NCI-H2081 (cell line): Measurements from ENCODE around the gene ANKMY1.

Source experiments
- DNase-seq, 2 experiments: peaks; one replicate each; lab custom pipeline; 2025; lab: John Stamatoyannopoulos, UW

Gene ANKMY1, protein sequence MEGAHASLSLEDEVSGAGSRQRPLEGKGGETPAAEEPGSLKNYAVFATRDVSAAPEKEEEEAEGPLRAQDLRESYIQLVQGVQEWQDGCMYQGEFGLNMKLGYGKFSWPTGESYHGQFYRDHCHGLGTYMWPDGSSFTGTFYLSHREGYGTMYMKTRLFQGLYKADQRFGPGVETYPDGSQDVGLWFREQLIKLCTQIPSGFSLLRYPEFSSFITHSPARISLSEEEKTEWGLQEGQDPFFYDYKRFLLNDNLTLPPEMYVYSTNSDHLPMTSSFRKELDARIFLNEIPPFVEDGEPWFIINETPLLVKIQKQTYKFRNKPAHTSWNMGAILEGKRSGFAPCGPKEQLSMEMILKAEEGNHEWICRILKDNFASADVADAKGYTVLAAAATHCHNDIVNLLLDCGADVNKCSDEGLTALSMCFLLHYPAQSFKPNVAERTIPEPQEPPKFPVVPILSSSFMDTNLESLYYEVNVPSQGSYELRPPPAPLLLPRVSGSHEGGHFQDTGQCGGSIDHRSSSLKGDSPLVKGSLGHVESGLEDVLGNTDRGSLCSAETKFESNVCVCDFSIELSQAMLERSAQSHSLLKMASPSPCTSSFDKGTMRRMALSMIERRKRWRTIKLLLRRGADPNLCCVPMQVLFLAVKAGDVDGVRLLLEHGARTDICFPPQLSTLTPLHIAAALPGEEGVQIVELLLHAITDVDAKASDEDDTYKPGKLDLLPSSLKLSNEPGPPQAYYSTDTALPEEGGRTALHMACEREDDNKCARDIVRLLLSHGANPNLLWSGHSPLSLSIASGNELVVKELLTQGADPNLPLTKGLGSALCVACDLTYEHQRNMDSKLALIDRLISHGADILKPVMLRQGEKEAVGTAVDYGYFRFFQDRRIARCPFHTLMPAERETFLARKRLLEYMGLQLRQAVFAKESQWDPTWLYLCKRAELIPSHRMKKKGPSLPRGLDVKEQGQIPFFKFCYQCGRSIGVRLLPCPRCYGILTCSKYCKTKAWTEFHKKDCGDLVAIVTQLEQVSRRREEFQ

DNA sequence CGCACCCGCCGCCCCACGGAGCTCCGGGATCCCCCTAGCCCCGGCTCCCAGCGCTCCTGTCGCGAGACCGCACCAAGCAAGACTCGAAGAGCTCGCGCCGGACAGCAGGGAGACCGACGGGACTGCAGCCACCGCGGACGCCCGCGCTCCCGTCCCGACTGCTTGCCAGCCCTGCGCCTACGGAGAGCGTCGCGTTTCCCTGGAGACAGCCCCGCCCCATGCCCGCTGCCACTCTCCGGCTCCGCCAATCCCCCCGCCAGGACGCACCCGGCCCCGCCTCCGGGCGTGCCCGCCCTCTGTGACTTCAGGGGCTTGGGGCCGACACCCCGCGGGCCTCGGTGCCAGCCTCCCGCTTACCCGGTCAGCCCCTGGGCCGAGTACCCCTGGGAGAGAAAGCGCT lies at the start of gene ANKMY1:
TSS of gene ANKMY1 (minus strand) at position 181 of the 400 bp plus-strand sequence. CDS start 653 bp downstream, outside the sequence.
- DNase-seq = no peak

DNA sequence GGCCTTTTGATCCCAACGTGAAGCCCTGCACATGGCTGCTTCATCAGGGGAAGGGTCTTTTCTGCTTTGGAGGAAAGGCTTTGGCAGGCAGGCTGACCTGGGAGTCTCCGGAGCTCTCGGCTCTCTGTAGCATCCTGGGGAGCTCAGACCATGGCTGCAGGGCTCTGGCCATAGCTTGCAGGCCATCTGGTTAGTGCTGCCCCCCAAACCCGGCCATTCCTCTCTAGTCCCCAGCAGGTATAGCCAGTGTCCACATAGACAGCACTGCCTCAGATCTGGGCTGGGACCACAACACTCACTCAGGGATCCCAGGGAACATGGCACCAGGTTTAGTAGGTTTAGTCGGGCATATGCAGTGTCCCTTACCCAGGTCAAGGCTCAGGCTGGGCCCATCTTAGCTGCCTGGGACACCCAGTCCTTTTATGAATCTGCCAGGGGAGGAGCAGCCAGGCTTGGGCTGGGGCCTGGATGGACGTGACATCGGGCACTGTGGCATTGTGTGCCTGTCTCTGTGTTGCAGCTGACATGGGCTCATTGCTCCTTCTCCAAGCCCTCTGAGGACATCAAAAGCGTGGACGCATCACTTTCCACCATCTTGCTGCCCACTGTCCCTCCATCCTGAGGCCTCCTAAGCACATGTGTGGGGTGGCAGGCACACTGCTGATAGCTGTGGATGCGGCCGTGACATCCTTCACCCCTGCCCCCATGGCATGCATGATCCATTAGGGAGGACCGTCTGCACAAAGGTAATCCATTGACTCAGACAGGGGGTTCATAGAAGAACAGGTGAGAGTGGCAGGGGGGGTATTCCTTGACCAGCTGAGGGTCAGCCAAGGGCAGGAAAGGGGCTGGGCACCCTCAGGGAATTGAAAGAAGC lies 48.3 kb upstream of the ANKMY1 start:
- DNase-seq = no peak

DNA sequence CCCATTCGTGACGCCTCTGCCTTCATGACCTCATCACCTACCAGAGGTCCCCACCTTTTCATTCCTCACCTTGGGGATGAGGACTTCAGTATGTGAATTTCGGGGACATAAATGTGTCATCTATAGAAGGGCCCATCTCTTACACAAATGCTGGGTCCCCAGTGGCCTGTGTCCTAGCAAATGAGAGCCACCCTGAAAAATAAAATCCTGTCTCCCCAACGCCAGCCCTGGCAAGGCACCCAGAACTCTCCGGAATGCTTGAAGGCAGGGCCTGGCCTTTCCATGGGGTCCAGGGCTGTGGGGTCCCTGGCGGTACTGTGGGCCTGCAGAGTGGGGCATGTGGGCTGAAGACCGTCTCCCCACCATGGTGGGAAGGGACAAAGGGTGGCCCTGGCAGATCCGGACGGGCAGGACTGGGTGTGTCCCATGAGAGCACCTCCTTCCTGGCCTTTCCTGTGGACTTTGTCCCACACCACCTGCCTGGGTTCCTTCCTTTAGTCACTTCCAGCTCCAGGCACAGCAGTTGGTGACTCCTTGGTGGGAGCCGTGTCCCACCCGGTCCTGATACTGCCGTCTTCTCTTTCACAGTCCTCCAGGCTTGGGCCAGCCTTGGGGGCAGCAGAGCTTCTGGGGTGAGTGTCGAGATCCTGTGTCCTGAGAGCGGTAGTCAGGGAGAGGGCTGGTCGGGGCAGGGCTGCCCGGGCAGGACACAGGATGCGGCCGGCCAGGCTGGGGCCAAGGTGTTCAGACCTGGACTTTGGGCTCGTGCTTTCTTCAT lies 47.3 kb upstream of the ANKMY1 start:
- DNase-seq = no peak

DNA sequence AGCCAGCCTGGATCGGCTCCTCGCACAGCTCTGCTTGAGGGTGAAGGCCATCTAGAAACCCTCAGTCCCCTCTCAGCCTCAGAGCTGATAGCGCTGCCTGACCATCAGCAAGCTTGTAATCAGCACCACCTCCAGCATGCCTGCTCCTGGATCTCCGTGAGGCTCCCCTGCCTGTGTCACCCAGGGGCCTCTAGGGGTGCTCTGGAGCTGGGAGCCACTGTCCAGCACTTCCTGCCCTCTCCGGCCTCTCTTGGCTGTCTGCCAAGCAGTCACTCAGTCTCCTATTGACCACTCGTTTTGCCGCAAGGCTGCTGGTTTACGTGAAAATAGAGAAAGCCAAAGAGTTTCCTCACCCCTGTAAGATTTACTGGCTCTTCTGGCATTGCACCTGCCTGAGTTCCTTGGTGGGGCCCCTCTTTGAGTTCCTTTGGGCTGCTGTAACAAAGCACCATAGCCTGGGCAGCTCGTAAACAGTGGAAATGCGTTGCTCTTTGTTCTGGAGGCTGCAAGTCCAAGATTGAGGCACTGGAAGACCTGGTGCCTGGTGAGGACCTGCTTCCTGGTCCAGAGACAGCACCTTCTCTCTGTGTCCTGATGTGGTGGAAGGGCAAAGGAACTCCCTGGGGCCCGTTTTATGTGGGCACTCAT lies 46.6 kb upstream of the ANKMY1 start:
- no peak for DNase-seq

DNA sequence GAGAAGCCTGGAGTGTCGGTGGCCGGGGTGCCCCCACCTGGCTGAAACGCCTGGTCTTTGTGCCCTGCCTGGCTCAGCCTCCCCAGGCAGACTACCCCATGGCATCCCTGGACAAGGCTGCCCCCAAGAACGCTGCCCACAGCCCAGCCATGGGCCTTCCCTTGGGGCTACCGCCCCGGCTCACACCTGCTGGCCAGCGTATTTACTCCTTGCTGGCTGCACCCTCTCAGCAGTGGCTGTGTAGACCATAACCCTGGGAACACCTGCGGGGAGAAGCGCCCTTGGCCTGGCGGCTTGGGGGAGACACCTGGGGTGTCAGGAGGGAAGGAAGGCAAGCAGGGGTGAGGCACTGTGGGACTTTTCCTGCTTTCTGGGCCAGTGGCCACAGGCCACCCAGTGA lies 46.1 kb upstream of the ANKMY1 start:
- DNase-seq = no peak

DNA sequence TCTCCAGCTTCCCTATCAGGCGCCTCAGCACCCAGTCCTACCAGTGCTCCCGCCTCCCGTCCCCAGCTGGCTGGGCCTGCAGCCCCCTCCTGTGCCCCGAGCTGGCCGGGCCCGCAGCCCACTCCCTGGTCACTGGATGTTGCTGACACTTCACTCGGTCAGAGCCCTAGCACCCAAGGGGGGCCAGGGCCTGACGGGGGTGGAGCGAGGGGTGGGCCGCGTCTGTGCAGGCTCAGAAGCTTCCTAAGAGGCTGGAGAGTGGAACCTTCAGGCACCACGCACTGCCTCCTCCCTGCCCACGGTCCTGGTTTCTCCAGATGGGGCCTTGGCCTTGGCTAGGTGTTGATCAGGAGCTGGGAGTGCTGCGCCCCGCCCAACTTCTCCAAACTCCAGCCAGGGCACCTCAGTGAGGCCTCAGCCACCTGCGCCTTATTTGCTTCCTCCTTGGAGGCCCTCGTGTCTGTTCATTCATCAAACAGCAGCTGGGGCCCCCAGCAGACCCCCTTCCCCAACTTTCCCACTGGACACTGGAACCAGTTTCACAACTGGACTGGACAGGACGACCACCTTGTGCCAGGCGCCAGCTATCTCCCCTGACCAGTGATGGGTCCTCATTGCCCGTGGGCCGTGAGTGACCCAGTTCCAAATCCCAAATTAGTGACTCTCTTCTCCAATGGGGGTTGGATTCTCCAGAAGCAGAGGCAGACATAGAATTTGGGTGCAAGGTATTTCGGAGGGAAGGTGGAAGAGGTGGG lies 45.5 kb upstream of the ANKMY1 start:
- DNase-seq = no peak

DNA sequence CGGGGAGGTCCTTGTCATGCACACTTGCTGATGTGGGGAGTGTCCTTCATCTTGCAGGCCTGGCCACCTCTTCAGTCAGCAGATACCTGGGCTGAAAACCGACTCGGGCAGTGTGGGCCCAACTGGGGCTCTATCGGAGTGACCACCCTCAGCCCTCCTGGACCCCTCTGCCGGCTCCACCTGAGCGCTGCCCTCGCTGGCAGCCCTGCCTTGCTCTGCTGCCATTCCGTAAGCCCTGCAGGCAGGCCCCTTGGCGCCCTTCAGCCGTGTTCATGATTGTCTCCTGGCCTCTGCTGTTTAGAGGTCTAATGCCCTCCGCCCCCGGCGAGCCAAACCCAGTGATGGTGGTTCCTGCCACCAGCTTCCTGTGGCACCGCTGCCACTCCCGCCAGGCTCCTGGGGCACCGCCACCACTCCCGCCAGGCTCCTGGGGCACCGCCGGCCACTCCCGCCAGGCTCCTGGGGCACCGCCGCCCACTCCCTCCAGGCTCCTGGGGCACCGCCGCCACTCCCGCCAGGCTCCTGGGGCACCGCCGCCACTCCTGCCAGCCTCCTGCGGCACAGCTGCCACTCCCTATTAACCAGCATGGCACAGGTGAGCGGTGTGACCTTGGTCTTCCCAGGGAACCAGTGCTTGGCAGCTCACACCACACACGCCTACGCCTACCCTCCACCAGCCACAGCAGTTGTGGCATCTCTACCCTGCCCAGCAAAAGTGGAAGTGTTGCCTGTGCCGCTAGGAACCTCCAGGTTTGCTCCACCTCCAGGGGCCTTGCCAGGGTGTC lies 44.7 kb upstream of the ANKMY1 start:
- no peak for DNase-seq

DNA sequence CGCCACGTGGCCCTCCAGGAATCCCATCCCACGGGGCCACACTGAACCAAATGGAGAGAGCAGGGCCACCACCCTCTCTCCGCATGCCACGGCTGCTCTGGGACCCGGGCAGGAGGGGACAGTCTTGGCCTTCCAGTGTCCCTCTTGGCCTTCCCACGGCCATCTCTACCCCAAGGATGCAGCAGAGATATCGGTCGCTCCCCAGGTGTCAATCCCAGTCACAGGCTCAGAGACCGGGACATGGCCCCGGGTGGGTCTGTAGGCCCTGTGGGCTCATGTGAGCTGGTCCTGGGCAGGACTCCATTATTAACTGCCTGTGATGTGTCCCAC lies 44.0 kb upstream of the ANKMY1 start:
- DNase-seq = no peak

DNA sequence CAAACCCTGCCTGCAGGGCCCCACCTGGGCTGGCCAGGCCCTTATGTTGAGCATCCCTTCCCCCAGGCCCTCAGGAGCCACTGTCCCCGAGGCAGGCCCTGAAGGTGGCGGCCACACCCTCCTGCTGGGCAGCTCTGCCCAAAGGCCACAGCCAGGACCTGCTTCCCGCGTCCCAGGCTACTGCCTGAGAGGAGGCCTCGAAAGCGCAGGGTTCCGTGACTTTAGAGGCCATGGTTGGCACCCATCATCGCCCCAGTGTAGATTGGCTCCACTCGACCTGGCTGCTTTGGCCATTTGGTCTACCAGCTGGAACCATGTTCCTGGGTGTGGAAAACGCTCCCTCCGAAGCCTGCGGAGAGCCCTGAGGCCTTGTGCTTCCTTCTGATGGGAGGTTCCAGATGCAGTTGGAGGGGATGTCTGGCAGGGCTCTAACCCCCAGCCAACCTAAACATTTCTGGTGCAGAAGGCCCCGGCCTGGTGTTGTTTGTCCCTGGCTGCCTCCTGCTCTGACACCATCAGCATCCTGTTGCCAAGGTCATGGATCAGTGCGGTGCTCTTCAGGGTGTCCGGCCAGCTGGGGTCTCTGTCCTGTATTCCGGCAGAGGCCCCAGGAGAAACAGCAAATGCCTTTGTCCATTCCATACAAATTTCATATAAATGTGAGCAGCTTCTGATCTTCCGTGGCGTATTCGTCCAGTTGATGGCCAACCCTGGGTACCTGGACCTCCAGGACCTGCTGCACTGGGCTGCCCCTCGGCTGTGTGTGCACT lies 43.5 kb upstream of the ANKMY1 start:
- DNase-seq = no peak

DNA sequence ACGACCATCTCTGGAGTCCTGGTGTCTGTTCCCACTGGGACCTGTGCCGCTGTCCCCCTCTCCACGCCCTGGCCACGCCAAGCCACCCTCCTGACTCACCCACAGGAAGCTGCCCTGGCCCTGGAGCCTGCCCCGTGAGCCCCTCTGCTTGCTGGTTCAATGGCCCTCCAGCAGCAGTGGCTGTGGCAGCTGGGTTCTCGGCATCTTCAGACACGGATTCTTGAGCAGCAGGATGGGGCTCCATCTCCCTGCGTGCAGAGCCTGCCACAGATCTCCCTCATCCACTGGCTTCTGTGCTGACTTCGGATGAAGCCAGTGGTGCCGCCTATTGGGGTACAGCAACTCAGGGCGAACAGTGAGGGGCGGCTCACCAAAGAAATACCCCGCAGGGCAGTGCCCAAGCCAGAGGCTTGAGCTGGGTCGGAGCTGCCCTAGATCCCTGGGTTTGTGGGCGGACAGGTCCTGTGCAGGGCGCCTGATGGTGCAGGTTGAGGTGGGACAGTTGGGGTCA lies 42.7 kb upstream of the ANKMY1 start:
- no peak for DNase-seq

DNA sequence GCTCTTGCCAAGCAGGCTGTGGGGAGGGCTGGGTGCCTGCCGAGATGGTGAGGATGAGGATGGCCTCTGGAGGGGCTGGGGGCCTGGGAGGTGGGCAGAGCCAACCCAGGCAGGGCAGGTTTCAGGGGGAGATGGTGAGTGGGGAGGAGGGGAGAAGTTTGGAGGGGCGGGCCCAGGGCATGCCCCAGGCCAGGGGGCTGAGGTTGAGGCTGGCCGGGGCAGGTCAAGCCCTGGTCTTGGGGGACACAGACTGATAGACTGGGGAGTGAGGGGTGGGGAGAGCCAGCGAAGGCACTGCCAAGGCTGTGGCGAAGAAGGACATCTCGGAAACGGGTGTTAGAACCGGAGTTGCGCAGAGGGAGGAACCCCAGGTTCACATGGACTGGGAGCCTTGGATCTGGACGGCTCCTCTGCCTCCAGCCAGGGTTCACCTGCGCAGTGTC lies 41.4 kb upstream of the ANKMY1 start:
- DNase-seq = no peak

DNA sequence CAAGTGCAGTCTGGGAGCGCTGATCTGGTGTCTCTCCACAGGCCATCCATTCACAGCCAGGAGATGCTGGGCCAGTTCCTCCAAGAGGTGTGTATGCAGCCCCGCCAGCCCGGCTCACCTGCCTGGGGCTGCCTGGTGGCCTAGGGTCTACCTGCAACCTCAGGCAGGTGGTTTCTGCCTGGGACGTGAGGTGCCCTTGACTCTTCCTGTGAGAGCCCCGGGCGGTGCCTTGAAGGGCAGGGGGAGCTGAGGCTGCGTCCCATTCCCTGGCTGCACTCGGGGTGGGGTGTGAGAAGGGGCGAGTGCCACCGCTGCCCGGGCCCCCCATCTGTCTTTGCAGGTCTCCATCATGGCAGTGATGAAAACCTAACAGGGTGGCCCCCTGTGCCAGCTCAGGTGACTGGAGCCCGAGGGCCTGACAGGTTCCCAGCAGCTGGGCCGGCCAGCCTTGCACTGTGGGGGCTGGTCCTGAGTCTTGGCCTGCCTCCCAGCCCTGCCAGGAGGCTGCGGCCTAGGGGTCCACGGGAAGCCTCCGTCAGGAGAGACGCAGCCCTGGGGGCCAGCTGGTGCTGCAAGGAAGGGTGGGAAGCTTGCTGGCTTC lies 40.6 kb upstream of the ANKMY1 start:
- DNase-seq = no peak

DNA sequence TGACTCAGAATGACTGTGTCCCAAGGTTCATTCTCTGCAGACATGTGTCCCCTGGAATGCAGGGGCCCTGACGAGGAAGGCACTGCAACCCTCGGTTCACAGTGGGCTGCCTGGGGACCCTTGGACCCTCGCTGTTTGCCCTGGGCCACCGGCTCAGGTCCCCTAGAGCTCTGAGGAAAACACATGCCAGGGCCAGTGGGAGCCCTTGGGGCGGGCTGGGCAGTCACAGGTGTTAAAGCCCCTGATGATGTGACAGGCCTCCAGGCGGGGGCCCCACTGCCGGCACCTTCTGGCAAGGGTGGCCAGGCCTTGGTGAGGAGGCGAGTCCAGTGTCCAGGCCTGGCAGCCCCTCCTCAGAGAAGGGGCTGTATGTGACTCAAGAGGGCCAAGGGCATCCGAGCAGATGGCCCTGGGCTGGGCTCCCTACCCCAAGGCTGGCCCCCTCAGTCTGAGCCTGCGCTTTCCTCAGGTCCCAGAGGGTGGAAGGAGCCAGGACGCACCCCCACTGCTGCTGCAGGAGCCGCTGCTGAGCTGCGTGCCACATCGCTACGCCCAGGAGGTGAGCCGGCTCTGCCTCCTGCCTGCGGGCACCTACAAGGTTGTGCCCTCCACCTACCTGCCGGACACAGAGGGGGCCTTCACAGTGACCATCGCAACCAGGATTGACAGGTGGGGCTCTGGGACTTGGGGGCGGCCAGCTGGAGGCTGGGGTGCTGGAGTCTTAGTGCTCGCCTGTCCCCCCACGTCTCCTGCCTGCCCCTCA lies 39.8 kb upstream of the ANKMY1 start:
- DNase-seq = no peak

DNA sequence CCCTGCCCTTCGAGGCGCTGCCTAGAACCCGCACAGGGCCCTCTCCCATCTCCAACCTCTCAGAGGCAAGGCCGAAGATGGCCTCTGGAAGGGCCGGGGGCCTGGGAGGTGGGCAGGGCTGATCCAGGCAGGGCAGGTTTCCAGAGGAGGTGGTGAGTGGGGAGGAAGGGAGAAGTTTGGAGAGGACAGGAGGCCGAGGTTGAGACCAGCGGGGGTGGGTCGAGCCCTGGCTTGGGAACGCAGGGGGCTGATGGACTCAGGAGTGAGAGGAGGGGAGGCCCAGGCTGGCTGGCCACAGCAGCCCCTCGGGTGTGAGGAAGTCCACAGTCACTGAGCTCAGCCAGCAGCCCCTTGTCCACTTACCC lies 39.2 kb upstream of the ANKMY1 start:
- DNase-seq = no peak

DNA sequence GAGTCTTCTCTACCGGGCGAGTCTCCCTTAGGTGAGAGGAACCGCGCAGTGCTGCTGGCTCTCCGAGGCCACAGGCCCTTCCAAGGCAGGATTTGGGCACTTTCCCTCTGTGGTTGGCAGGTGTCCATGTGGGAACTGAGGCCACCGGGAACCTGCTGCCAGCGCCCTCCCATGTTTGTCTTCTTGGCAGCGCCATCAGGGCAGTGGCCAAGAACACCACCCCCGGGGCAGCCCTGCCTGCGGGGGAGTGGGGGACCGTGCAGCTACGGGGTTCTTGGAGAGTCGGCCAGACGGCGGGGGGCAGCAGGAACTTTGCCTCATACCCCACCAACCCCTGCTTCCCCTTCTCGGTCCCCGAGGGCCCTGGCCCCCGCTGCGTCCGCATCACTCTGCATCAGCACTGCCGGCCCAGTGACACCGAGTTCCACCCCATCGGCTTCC lies 38.7 kb upstream of the ANKMY1 start:
- no peak for DNase-seq

DNA sequence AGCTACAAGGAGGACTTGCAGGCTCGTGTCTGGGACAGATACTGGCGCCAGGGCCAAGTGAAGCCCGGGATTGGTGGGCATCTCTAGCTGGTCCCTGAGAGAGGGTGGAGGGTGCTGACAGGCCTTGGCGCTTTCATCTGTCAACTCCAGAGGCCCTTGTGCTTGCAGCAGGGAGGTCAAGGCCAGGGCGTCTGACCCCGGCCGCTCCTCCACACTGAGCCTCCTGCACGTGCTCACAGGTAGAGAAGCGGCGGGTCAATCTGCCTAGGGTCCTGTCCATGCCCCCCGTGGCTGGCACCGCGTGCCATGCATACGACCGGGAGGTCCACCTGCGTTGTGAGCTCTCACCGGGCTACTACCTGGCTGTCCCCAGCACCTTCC lies 38.3 kb upstream of the ANKMY1 start:
- no peak for DNase-seq
